Bronchial epithelial cell (primary cell): Measurements from ENCODE around the gene ZFAND3. TPM values are rescaled to one million over a fixed set of nuclear protein-coding genes. Genes with fewer than 3 reads are reported as not detected.
A peak's percentile ranks its signal among the peaks of the same experiment; 100 is the strongest.

Experiments
- DNase-seq: peaks from one replicate; pipeline ENCODE4 v3.0.0-alpha.2; 2010; ENCODE audit warnings: low read depth
- FAIRE-seq: peaks from 2 replicates; lab custom pipeline; 2011; peaks lifted over from hg19 to GRCh38; lab: Jason Lieb, UNC
- H3K27me3 ChIP-seq: 2 replicates; pipeline ENCODE4 v1.5.1; 2011; ENCODE audit warnings: low read length; ENCODE audit not compliant: control insufficient read depth, insufficient read depth
- H3K36me3 ChIP-seq: 2 replicates; pipeline ENCODE4 v1.5.1; 2011; ENCODE audit warnings: low read length; ENCODE audit not compliant: control insufficient read depth, insufficient read depth
- H3K4me3 ChIP-seq: 2 replicates; pipeline ENCODE4 v1.5.1; 2011; ENCODE audit warnings: mild to moderate bottlenecking, low read depth, low read length, control low read depth
- CTCF ChIP-seq: IDR thresholded peaks from 2 replicates; pipeline ENCODE4 v1.5.1; 2011; ENCODE audit warnings: mild to moderate bottlenecking, moderate library complexity, low read length, control low read depth, inconsistent platforms; ENCODE audit not compliant: insufficient read depth, severe bottlenecking
- total RNA-seq: library from RNA; depleted of rRNA; stranded (reverse); fragments of >200 nt; gene quantifications from 2 replicates; pipeline ENCODE4 v1.2.1, GENCODE V29; 2014

ZFAND3 gene
- total RNA-seq, 1 donor from 2014 or later: 25.5 TPM

GRCh38 chr6:38131527-38131965 is 312.0 kb downstream of the ZFAND3 start:
- DNase-seq: peak; percentile 46
- Histone ChIP-seq H3K4me3 (no peak overlapping the region), H3K27me3 (no peaks in the 10 kb centered on the region), H3K36me3 (no peaks in the 10 kb centered on the region)
- no peak for FAIRE-seq
- no peak for TF ChIP-seq CTCF

GRCh38 chr6:38133932-38134703 is 314.6 kb downstream of the ZFAND3 start:
- TF ChIP-seq CTCF: no peak
- no peak for FAIRE-seq

GRCh38 chr6:38134704-38135088 is 315.2 kb downstream of the ZFAND3 start:
- FAIRE-seq (peak; percentile 18), DNase-seq (no peak)
- Histone ChIP-seq H3K36me3 (no peaks in the 10 kb centered on the region), H3K27me3 (no peaks in the 10 kb centered on the region), H3K4me3 (no peak overlapping the region)
- TF ChIP-seq CTCF: no peak

More at GRCh38 chr6:38133932-38134703, 314.6 kb downstream of the ZFAND3 start:
- Histone ChIP-seq H3K4me3 (no peak overlapping the region), H3K27me3 (no peaks in the 10 kb centered on the region), H3K36me3 (no peaks in the 10 kb centered on the region)
- no peak for DNase-seq

GRCh38 chr6:38136547-38136946 is 317.0 kb downstream of the ZFAND3 start:
- Histone ChIP-seq H3K36me3 (peaks cover 2% of the 10 kb centered on the region), H3K4me3 (no peak overlapping the region), H3K27me3 (no peaks in the 10 kb centered on the region)
- no peak for TF ChIP-seq CTCF
- FAIRE-seq (no peak), DNase-seq (no peak)

- FAIRE-seq: no peak
These were observed 318.2 kb downstream of the ZFAND3 start for GRCh38 chr6:38137608-38138265.

More at GRCh38 chr6:38137608-38138265, 318.2 kb downstream of the ZFAND3 start:
- TF ChIP-seq CTCF: no peak
- Histone ChIP-seq H3K27me3 (no peaks in the 10 kb centered on the region), H3K4me3 (no peak overlapping the region), H3K36me3 (peaks cover 2% of the 10 kb centered on the region)
- DNase-seq: no peak
